OCI-LY1 (cell line): ENCODE measurements around the gene TMC7.

Source experiments
- H2AFZ ChIP-seq: fragments of 200-600 bp; sonication (generic), shearing (Covaris generic); 2 replicates; pipeline ENCODE4 v1.6.0; 2014; ENCODE audit warnings: antibody characterized with exemption, mild to moderate bottlenecking, low read length
- H3F3A ChIP-seq: fragments of 200-600 bp; sonication (generic), shearing (Covaris generic); 2 replicates; pipeline ENCODE4 v1.6.0; 2014; ENCODE audit warnings: mild to moderate bottlenecking, antibody characterized with exemption, low read length, moderate library complexity; ENCODE audit not compliant: insufficient read depth
- H3K27ac ChIP-seq: fragments of 200-600 bp; sonication (generic); 2 replicates; pipeline ENCODE4 v1.5.1; 2014; ENCODE audit warnings: low read length, mixed run types, mild to moderate bottlenecking, low read depth; ENCODE audit not compliant: poor library complexity, severe bottlenecking
- H3K27me3 ChIP-seq: fragments of 200-600 bp; sonication (generic); 2 replicates; pipeline ENCODE4 v1.6.0; 2014; ENCODE audit warnings: antibody characterized with exemption, mild to moderate bottlenecking, low read length, moderate library complexity; ENCODE audit not compliant: insufficient read depth
- H3K36me3 ChIP-seq: fragments of 200-600 bp; sonication (generic); 2 replicates; pipeline ENCODE4 v1.6.1; 2014; ENCODE audit warnings: mild to moderate bottlenecking, antibody characterized with exemption, low read length, moderate library complexity, mixed read lengths; ENCODE audit not compliant: insufficient read depth
- H3K4me1 ChIP-seq: fragments of 200-600 bp; sonication (generic); 2 replicates; pipeline ENCODE4 v1.5.1; 2014; ENCODE audit warnings: mild to moderate bottlenecking, low read length, moderate library complexity; ENCODE audit not compliant: insufficient read depth, severe bottlenecking
- H3K4me2 ChIP-seq: fragments of 200-600 bp; sonication (generic), shearing (Covaris generic); 2 replicates; pipeline ENCODE4 v1.6.1; 2014; ENCODE audit warnings: low read length
- H3K4me3 ChIP-seq: fragments of 200-600 bp; sonication (generic); 2 replicates; pipeline ENCODE4 v1.5.1; 2014; ENCODE audit warnings: low read length, low read depth, mild to moderate bottlenecking, mixed read lengths; ENCODE audit not compliant: poor library complexity, severe bottlenecking
- H3K79me2 ChIP-seq: fragments of 200-600 bp; shearing (Covaris generic); 2 replicates; pipeline ENCODE4 v1.6.1; 2016; ENCODE audit warnings: mixed run types, low read length, mixed read lengths; ENCODE audit not compliant: insufficient read depth
- H3K9ac ChIP-seq: fragments of 200-600 bp; sonication (generic), shearing (Covaris generic); 2 replicates; pipeline ENCODE4 v1.6.1; 2014; ENCODE audit warnings: mild to moderate bottlenecking, low read length, mixed read lengths
- H3K9me2 ChIP-seq: fragments of 200-600 bp; sonication (generic), shearing (Covaris generic); 2 replicates; pipeline ENCODE4 v1.6.1; 2014; ENCODE audit warnings: low read depth, mild to moderate bottlenecking, low read length, mixed read lengths
- H3K9me3 ChIP-seq: fragments of 200-600 bp; shearing (Covaris generic); 2 replicates; pipeline ENCODE4 v1.6.1; 2014; ENCODE audit warnings: low read length, mixed read lengths
- H4K20me1 ChIP-seq: fragments of 200-600 bp; sonication (generic), shearing (Covaris generic); 2 replicates; pipeline ENCODE4 v1.6.0; 2016; ENCODE audit warnings: mild to moderate bottlenecking, low read length; ENCODE audit not compliant: insufficient read depth
- CTCF ChIP-seq: fragments of 200-600 bp; sonication (generic), shearing (Covaris generic); IDR thresholded peaks from 2 replicates; pipeline ENCODE4 v1.5.1; 2017; ENCODE audit warnings: mild to moderate bottlenecking, antibody characterized with exemption, low read length, moderate library complexity, mixed read lengths
- EZH2 ChIP-seq: fragments of 200-600 bp; sonication (generic), shearing (Covaris generic); IDR thresholded peaks from 2 replicates; pipeline ENCODE4 v1.8.0; 2017; ENCODE audit warnings: borderline replicate concordance, mixed run types, mild to moderate bottlenecking, antibody characterized with exemption, low read length, moderate library complexity, mixed read lengths

Gene TMC7

GRCh38 chr16:19011169-19011731 is 27.5 kb downstream of the TMC7 start:
- H3K4me3 ChIP-seq, result no peak overlapping the region
- H4K20me1 ChIP-seq, result no peaks in the 10 kb centered on the region
- H3F3A ChIP-seq, result no peaks in the 10 kb centered on the region
- no peaks in the 10 kb centered on the region for H3K36me3 ChIP-seq
- H3K9me3 ChIP-seq, result no peaks in the 10 kb centered on the region
- 0 out of 2 replicates have a peak, but pooled peaks cover 4% of the 10 kb centered on the region for H3K27me3 ChIP-seq
- H3K9ac ChIP-seq, result no peak overlapping the region
- H3K27ac ChIP-seq, result no peak overlapping the region
- no peaks in the 10 kb centered on the region for H3K9me2 ChIP-seq
- H3K4me2 ChIP-seq, result no peak overlapping the region
- H3K79me2 ChIP-seq, result no peaks in the 10 kb centered on the region
- no peaks in the 10 kb centered on the region for H3K4me1 ChIP-seq
- no peak overlapping the region for H2AFZ ChIP-seq
- no peak for TF ChIP-seq EZH2
- TF ChIP-seq CTCF, result peak; percentile 10; the same call in 1 of the 2 replicates

- no peaks in the 10 kb centered on the region for H3K36me3 ChIP-seq
Observed at GRCh38 chr16:19014461-19014860, 30.7 kb downstream of the TMC7 start.

GRCh38 chr16:19017179-19017578 is 33.4 kb downstream of the TMC7 start:
- H3K9ac ChIP-seq, result no peak overlapping the region
- H3K27me3 ChIP-seq, result no peaks in the 10 kb centered on the region
- H3K4me2 ChIP-seq, result no peak overlapping the region
- H2AFZ ChIP-seq, result no peak overlapping the region
- H3F3A ChIP-seq, result no peaks in the 10 kb centered on the region
- H3K4me1 ChIP-seq, result no peaks in the 10 kb centered on the region
- H3K4me3 ChIP-seq, result no peak overlapping the region
- H3K79me2 ChIP-seq, result no peaks in the 10 kb centered on the region
- H4K20me1 ChIP-seq, result no peaks in the 10 kb centered on the region
- H3K9me3 ChIP-seq, result no peaks in the 10 kb centered on the region
- no peak overlapping the region for H3K27ac ChIP-seq
- no peaks in the 10 kb centered on the region for H3K9me2 ChIP-seq
- H3K36me3 ChIP-seq, result no peaks in the 10 kb centered on the region
- TF ChIP-seq EZH2, result no peak
- TF ChIP-seq CTCF, result no peak

More at GRCh38 chr16:19014461-19014860, 30.7 kb downstream of the TMC7 start:
- Histone ChIP-seq H2AFZ (no peak overlapping the region), H3F3A (no peaks in the 10 kb centered on the region), H4K20me1 (no peaks in the 10 kb centered on the region), H3K9me3 (no peaks in the 10 kb centered on the region), H3K79me2 (no peaks in the 10 kb centered on the region), H3K9me2 (no peaks in the 10 kb centered on the region), H3K4me3 (no peak overlapping the region), H3K27ac (no peak overlapping the region), H3K4me2 (no peak overlapping the region), H3K9ac (no peak overlapping the region), H3K4me1 (no peaks in the 10 kb centered on the region), H3K27me3 (0 out of 2 replicates have a peak, but pooled peaks cover 4% of the 10 kb centered on the region)
- TF ChIP-seq CTCF, result no peak
